Endothelial cell of umbilical vein (primary cell): Measurements from ENCODE around the gene ZNF732. TPM values are rescaled to one million over a fixed set of nuclear protein-coding genes. Genes with fewer than 3 reads are reported as not detected.

ENCODE experiments used
- microRNA counts: library from miRNA; unstranded; fragments of <30 nt; microRNA quantifications from one replicate; lab custom pipeline; 2016
- microRNA-seq: library from miRNA; unstranded; fragments of <30 nt; microRNA quantifications from one replicate; pipeline ENCODE4 v1.2.0, GENCODE V29; 2021; ENCODE audit warnings: borderline number of aligned reads, borderline replicate concordance
- polyA plus RNA-seq, 4 experiments: library from polyadenylated mRNA; depleted of rRNA in 3 of 4; stranded (reverse) in 3 of 4; unstranded in 1 of 4; fragments of >200 nt; gene quantifications; 2 replicates each; pipeline versions ENCODE4 v1.2.1 to v1.2.3, GENCODE V29; 2011 to 2012; ENCODE audit warnings: missing spikeins in 1 of 4
- small RNA-seq: library from RNA; depleted of rRNA; stranded (forward); fragments of <200 nt; gene quantifications from one replicate; pipeline ENCODE3, GENCODE V24; 2012; ENCODE audit warnings: low replicate concordance, low read depth; ENCODE audit not compliant: insufficient read depth, insufficient read length
- total RNA-seq: library from RNA; stranded (reverse); gene quantifications from 2 replicates; pipeline ENCODE4 v1.2.3, GENCODE V29; 2021

Gene ZNF732
- total and polyA plus RNA-seq, 2 donors (not counting 3 experiments of a cell fraction or from before 2014, with no cell fraction given) = 0.04 to 3.1 TPM

MicroRNAs within 50 kb of the gene (microRNA counts, 767-probe panel; counts per million panel counts)
- microRNA hsa-miR-571 (lab: Ali Mortazavi, UCI) = 723 counts per million, percentile 96 among the panel's probes with 10 or more counts

Small RNAs within 50 kb of the gene (microRNA-seq; reads per million reads assigned to microRNA genes)
- not detected for gene MIR571

Small RNAs within 50 kb of the gene (small RNA-seq; reads per million reads assigned to genes)
- gene AC079140.2 = not detected
- not detected for gene MIR571

Other genes with a start within 250 kb of the ZNF732 start
- gene ZNF718, start 181.0 kb downstream of the ZNF732 start, total RNA-seq = 5.1 and 12.1 TPM in 2 replicates
- 0.89 and 0.99 TPM in 2 replicates for gene ZNF718, start 181.0 kb downstream of the ZNF732 start, polyA plus RNA-seq
- 9.8 and 11.4 TPM in 2 replicates for gene ZNF141, start 32.3 kb upstream of the ZNF732 start, total RNA-seq
- gene ZNF141, start 32.3 kb upstream of the ZNF732 start, polyA plus RNA-seq = 2.0 and 2.2 TPM in 2 replicates
- 21.3 and 21.7 TPM in 2 replicates for gene ZNF721, start 193.7 kb upstream of the ZNF732 start, total RNA-seq
- gene ZNF721, start 193.7 kb upstream of the ZNF732 start, polyA plus RNA-seq = 4.0 and 5.5 TPM in 2 replicates
- gene PIGG, start 193.7 kb upstream of the ZNF732 start, total RNA-seq = 59.0 and 59.1 TPM in 2 replicates
- gene PIGG, start 193.7 kb upstream of the ZNF732 start, polyA plus RNA-seq = 62.2 and 64.7 TPM in 2 replicates